B cell (primary cell): Measurements from ENCODE around the gene EGFL7. TPM values are rescaled to one million over a fixed set of nuclear protein-coding genes. Genes with fewer than 3 reads are reported as not detected.

Source experiments
- ATAC-seq: fragments of 200-7000 bp; cut with Tn5 transposase; one replicate; pipeline ENCODE4 v1.10.0; 2021; ENCODE audit warnings: low read depth, mild to moderate bottlenecking, moderate number of reproducible peaks, moderate library complexity
- CTCF ChIA-PET: fragments of 350-600 bp; sonication (Branson Sonifier 250); formaldehyde crosslinking; loops from one replicate; lab custom pipeline; 2021; ENCODE audit warnings: antibody characterized with exemption, inconsistent platforms; lab: Charles Lee
- POLR2A ChIA-PET: fragments of 350-600 bp; sonication (Branson Sonifier 250); formaldehyde crosslinking; loops from one replicate; lab custom pipeline; 2021; ENCODE audit warnings: antibody characterized with exemption; lab: Charles Lee
- DNase-seq: peaks from one replicate; pipeline ENCODE4 v3.0.0; 2013
- H2AFZ ChIP-seq: 2 replicates; pipeline ENCODE4 v1.6.1; 2012; ENCODE audit warnings: mild to moderate bottlenecking, low read depth, low read length; ENCODE audit not compliant: insufficient read depth, poor library complexity, severe bottlenecking
- H3K27ac ChIP-seq, 2 donors: 1 replicate in 1 of 2; 2 replicates in 1 of 2; pipeline ENCODE4 v1.5.1; 2012 to 2013; ENCODE audit warnings: low read length in 2 of 2, mild to moderate bottlenecking in 2 of 2, moderate library complexity in 1 of 2
- H3K27me3 ChIP-seq, 4 experiments: fragments of 200-600 bp in 1 of 4; sonication (generic) in 1 of 4; replicated peaks in 1 of 4; 1 replicate in 2 of 4; 2 replicates in 2 of 4; pipeline versions ENCODE4 v1.6.1 to v1.7.0; 2013 to 2016; ENCODE audit warnings: low read length in 3 of 4, mild to moderate bottlenecking in 2 of 4, mixed read lengths in 1 of 4, moderate library complexity in 1 of 4; ENCODE audit not compliant: insufficient read depth in 4 of 4, control insufficient read depth in 3 of 4; ENCODE audit errors: control extremely low read depth in 1 of 4
- H3K36me3 ChIP-seq, 2 experiments: replicated peaks in 1 of 2; 1 replicate in 1 of 2; 2 replicates in 1 of 2; pipeline versions ENCODE4 v1.6.1 to v1.7.1; 2013; ENCODE audit warnings: low read length in 1 of 2; ENCODE audit not compliant: insufficient read depth in 2 of 2, control insufficient read depth in 1 of 2; ENCODE audit errors: control extremely low read depth in 1 of 2, extremely low read depth in 1 of 2
- H3K4me1 ChIP-seq, 2 donors: fragments of 200-600 bp in 1 of 2; sonication (generic) in 1 of 2; 1 replicate in 1 of 2; 2 replicates in 1 of 2; pipeline versions ENCODE4 v1.5.1 to v1.6.1; 2013 to 2017; ENCODE audit warnings: low read length in 2 of 2; ENCODE audit not compliant: control insufficient read depth in 2 of 2, insufficient read depth in 2 of 2
- H3K4me2 ChIP-seq: replicated peaks from 2 replicates; pipeline ENCODE3; 2012; ENCODE audit warnings: mild to moderate bottlenecking, low read depth, low read length; ENCODE audit not compliant: poor library complexity, severe bottlenecking
- H3K4me3 ChIP-seq, 5 experiments: fragments of 200-600 bp in 1 of 5; sonication (generic) in 1 of 5; 1 replicate in 3 of 5; 2 replicates in 2 of 5; pipeline versions ENCODE4 v1.5.1 to v1.7.0; 2011 to 2016; ENCODE audit warnings: low read length in 4 of 5, mild to moderate bottlenecking in 4 of 5, low read depth in 2 of 5, control low read depth in 1 of 5, moderate library complexity in 1 of 5; ENCODE audit not compliant: insufficient read depth in 1 of 5; ENCODE audit errors: control extremely low read depth in 1 of 5, extremely low read depth in 1 of 5
- H3K79me2 ChIP-seq: fragments of 200-600 bp; sonication (generic); one replicate; pipeline ENCODE4 v1.6.0; 2016; ENCODE audit warnings: low read length; ENCODE audit not compliant: control insufficient read depth, insufficient read depth
- H3K9ac ChIP-seq: fragments of 200-600 bp; sonication (generic); 2 replicates; pipeline ENCODE4 v1.6.1; 2017; ENCODE audit warnings: mild to moderate bottlenecking, low read length, moderate library complexity
- H3K9me3 ChIP-seq, 3 donors: one replicate each; pipeline versions ENCODE4 v1.6.1 to v1.7.1; 2013; ENCODE audit warnings: low read length in 2 of 3; ENCODE audit not compliant: control insufficient read depth in 2 of 3, insufficient read depth in 1 of 3; ENCODE audit errors: control extremely low read depth in 1 of 3
- H4K20me1 ChIP-seq: 2 replicates; pipeline ENCODE4 v1.6.0; 2012; ENCODE audit warnings: mild to moderate bottlenecking, low read length; ENCODE audit not compliant: insufficient read depth, control insufficient read depth, poor library complexity, severe bottlenecking
- H3K27ac Mint-ChIP-seq: one replicate; pipeline ENCODE4 v1.8.0; 2021; ENCODE audit warnings: mixed read lengths
- H3K27me3 Mint-ChIP-seq: one replicate; pipeline ENCODE4 v1.8.0; 2021; ENCODE audit warnings: mixed read lengths
- H3K4me1 Mint-ChIP-seq: one replicate; pipeline ENCODE4 v1.8.0; 2021; ENCODE audit warnings: mixed read lengths
- H3K4me3 Mint-ChIP-seq: one replicate; pipeline ENCODE4 v1.8.0; 2021; ENCODE audit warnings: mixed read lengths
- H3K9me3 Mint-ChIP-seq: one replicate; pipeline ENCODE4 v1.8.0; 2022; ENCODE audit warnings: mixed read lengths; ENCODE audit not compliant: insufficient read depth
- EZH2 ChIP-seq: IDR thresholded peaks from 2 replicates; pipeline ENCODE4 v1.6.1; 2012; ENCODE audit warnings: borderline replicate concordance, low read depth, mild to moderate bottlenecking, moderate library complexity, low read length; ENCODE audit not compliant: insufficient read depth, poor library complexity, severe bottlenecking
- WGBS: methylation state at CpG from one replicate; pipeline ENCODE4 v1.1.5; 2013; ENCODE audit warnings: missing lambda C conversion rate; ENCODE audit not compliant: insufficient coverage; 5-methylcytosine and 5-hydroxymethylcytosine counted together
- intact Hi-C: fragments of 100-400 bp; cut with micrococcal nuclease; formaldehyde crosslinking; loops from one replicate; pipeline ENCODE4 v1.10.0; 2022
- polyA plus RNA-seq: library from polyadenylated mRNA; depleted of rRNA; stranded (reverse); fragments of >200 nt; gene quantifications from 2 replicates; pipeline ENCODE4 v1.2.3, GENCODE V29; 2012
- total RNA-seq, 2 donors: library from RNA; stranded (reverse); fragments of 120-200 nt in 1 of 2; gene quantifications; 1 replicate in 1 of 2; 2 replicates in 1 of 2; pipeline versions ENCODE4 v1.2.3 to v1.2.4, GENCODE V29; 2013 to 2022
- TF ChIP-seq, protein P1 (sequence below): fragments of 200-600 bp; IDR thresholded peaks from one replicate; pipeline ENCODE4 v1.8.0; 2022; ENCODE audit warnings: antibody characterized with exemption, mild to moderate bottlenecking

The EGFL7 gene
- total and polyA plus RNA-seq, 2 donors (not counting 1 experiment from before 2014, with no cell fraction given) = 0.34 TPM; not detected in 1

DNA sequence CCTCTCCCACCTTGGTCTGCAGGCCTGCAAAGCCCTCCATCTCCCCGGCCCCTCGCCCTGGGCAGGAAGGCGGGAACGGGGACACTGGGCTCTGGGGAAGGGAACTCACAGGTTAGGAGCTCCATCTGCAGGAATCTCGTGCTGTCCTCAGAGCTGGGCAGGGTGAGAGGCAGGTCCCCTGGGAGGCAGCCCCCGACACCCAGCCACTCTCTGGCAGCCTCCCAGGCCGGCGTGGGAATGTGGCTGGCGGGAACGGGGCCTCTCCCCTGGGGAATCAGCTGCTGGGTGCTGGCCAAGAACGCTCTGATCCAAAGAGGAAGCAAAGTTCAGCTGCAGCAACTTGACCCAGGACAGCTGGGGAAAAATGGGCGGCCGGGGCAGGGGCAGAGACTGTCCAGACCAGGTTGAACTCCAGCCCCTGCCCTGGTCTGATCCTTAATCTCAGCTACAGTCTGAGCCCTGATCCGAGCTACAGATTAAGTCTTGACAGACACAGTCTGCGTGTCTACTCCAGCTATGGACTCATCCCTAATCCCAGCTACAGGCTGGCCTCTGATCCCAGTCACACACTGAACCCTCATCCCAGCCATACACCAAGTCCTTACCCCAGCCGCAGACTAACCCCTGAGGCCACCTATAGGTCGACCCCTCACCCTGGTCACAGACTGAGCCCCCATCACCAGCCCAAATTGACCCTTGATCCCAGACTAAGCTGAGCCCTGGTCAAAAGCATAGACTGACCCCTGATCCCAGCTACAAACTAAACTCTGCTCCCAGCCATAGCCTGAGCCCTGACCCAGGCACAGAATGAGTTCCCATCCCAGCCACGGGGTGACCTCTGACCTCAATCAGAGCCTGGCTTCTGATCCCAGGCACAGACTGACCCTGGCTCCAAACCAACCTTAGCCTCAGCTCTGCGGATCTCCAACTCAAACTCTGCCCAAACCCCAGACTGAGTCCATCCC is 37.3 kb upstream of the EGFL7 start:
- no peaks in the 10 kb centered on the region for H3K9me3 ChIP-seq
- TF ChIP-seq, protein P1, sequence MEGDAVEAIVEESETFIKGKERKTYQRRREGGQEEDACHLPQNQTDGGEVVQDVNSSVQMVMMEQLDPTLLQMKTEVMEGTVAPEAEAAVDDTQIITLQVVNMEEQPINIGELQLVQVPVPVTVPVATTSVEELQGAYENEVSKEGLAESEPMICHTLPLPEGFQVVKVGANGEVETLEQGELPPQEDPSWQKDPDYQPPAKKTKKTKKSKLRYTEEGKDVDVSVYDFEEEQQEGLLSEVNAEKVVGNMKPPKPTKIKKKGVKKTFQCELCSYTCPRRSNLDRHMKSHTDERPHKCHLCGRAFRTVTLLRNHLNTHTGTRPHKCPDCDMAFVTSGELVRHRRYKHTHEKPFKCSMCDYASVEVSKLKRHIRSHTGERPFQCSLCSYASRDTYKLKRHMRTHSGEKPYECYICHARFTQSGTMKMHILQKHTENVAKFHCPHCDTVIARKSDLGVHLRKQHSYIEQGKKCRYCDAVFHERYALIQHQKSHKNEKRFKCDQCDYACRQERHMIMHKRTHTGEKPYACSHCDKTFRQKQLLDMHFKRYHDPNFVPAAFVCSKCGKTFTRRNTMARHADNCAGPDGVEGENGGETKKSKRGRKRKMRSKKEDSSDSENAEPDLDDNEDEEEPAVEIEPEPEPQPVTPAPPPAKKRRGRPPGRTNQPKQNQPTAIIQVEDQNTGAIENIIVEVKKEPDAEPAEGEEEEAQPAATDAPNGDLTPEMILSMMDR = no peak
- no peak for TF ChIP-seq EZH2
- 36% methylated on average over 19 of the region's 19 CpGs for WGBS
- Mint-ChIP-seq H3K4me1 (peaks cover 9% of the 10 kb centered on the region), H3K27ac (no peak overlapping the region), H3K9me3 (no peaks in the 10 kb centered on the region), H3K27me3 (peaks cover 12% of the 10 kb centered on the region), H3K4me3 (no peak overlapping the region)
- H2AFZ ChIP-seq = no peak overlapping the region
- intact Hi-C loops = no loop called here
- no peak for ATAC-seq
- no peak overlapping the region for H3K9ac ChIP-seq
- no peak overlapping the region for H3K4me2 ChIP-seq
- no peak for DNase-seq
- no peaks in the 10 kb centered on the region for H3K36me3 ChIP-seq
- no peaks in the 10 kb centered on the region for H4K20me1 ChIP-seq
- ChIA-PET POLR2A (interaction anchor here (0.5 to 0.6 kb wide), 2 partner anchors 9 to 176 kb away, joined by 3 read pairs; no protein-coding TSS in a partner anchor), CTCF (interaction anchor here (0.8 to 7.3 kb wide), 2 partner anchors 47 to 138 kb away, joined by 3 to 153 read pairs; no protein-coding TSS in a partner anchor)
- peaks cover 21 to 33% of the 10 kb centered on the region in 2 donors for H3K4me1 ChIP-seq
- H3K79me2 ChIP-seq = no peaks in the 10 kb centered on the region
- H3K27me3 ChIP-seq = peaks cover 0 to 43% (median 2%) of the 10 kb centered on the region in 4 experiments
- H3K4me3 ChIP-seq = no peak overlapping the region
- H3K27ac ChIP-seq = no peak overlapping the region
